NT2/D1 (cell line): ENCODE measurements around the gene RSKR.
"Not testable (repeated sequence)": the region's sequence is repeated elsewhere in the genome, so short reads cannot be mapped to it uniquely, and the experiment has no call there.

Experiments
- SUZ12 ChIP-seq: IDR thresholded peaks from 2 replicates; pipeline ENCODE4 v1.6.1; 2011; ENCODE audit not compliant: insufficient read length, insufficient read depth; ENCODE audit errors: extremely low read depth
- YY1 ChIP-seq: IDR thresholded peaks from 2 replicates; pipeline ENCODE4 v1.6.1; 2011; ENCODE audit not compliant: insufficient read length, insufficient read depth
- ZNF274 ChIP-seq: IDR thresholded peaks from 2 replicates; pipeline ENCODE4 v1.6.1; 2011; ENCODE audit warnings: mild to moderate bottlenecking, low read depth, low read length

GRCh38 chr17:28659497-28659881 is 45.5 kb upstream of the RSKR start:
- not testable (repeated sequence) for TF ChIP-seq YY1, ZNF274, SUZ12
